ENCODE results near the gene MEI1. TPM values are rescaled to one million over a fixed set of nuclear protein-coding genes. Genes with fewer than 3 reads are reported as not detected.

The MEI1 gene
- total RNA-seq, 2 experiments from 2014 or later: 54.6 to 60.0 TPM

GRCh38 chr22:41844513-41844912 lies 145.2 kb downstream of the MEI1 start:
- Mint-ChIP-seq H3K27ac (no peak overlapping the region), H3K36me3 (ENCODE audit: low read depth) (peaks cover 25% of the 10 kb centered on the region), H3K27me3 (no peaks in the 10 kb centered on the region), H3K9me3 (no peaks in the 10 kb centered on the region), H3K4me3 (no peak overlapping the region), H3K4me1 (peaks cover 62% of the 10 kb centered on the region)
- DNase-seq: no peak
- POLR2A ChIA-PET: no interaction called here
- CTCF ChIA-PET: interaction anchor here (1.8 to 2.5 kb wide), 2 partner anchors 13 to 24 kb away, joined by 4 to 7 read pairs; no protein-coding TSS in a partner anchor

GRCh38 chr22:41845380-41846267 lies 146.3 kb downstream of the MEI1 start:
- Mint-ChIP-seq H3K4me1 (peaks cover 55% of the 10 kb centered on the region), H3K4me3 (no peak overlapping the region), H3K9me3 (no peaks in the 10 kb centered on the region), H3K27ac (no peak overlapping the region), H3K36me3 (ENCODE audit: low read depth) (peaks cover 18% of the 10 kb centered on the region), H3K27me3 (no peaks in the 10 kb centered on the region)
- DNase-seq: no peak
- CTCF ChIA-PET: interaction anchor here (1.1 to 1.5 kb wide), 4 partner anchors 12 to 148 kb away, joined by 3 to 5 read pairs (median 4); no protein-coding TSS in a partner anchor
- POLR2A ChIA-PET: no interaction called here

- Mint-ChIP-seq H3K4me3 (no peak overlapping the region), H3K4me1 (peaks cover 51% of the 10 kb centered on the region), H3K36me3 (ENCODE audit: low read depth) (peaks cover 18% of the 10 kb centered on the region), H3K27me3 (no peaks in the 10 kb centered on the region), H3K27ac (no peak overlapping the region), H3K9me3 (no peaks in the 10 kb centered on the region)
- ChIA-PET CTCF (interaction anchor here (0.5 to 1.5 kb wide), 7 partner anchors 9 to 625 kb away, joined by 3 to 5 read pairs (median 4); no protein-coding TSS in a partner anchor), POLR2A (no interaction called here)
- DNase-seq: no peak
These were observed 147.1 kb downstream of the MEI1 start for GRCh38 chr22:41846268-41846987.

GRCh38 chr22:41847300-41847699 lies 148.0 kb downstream of the MEI1 start:
- Mint-ChIP-seq H3K4me1 (peaks cover 46% of the 10 kb centered on the region), H3K4me3 (no peak overlapping the region), H3K36me3 (ENCODE audit: low read depth) (peaks cover 13% of the 10 kb centered on the region), H3K9me3 (no peaks in the 10 kb centered on the region), H3K27me3 (no peaks in the 10 kb centered on the region), H3K27ac (peak overlapping the region; percentile 1)
- CTCF ChIA-PET: interaction anchor here (0.7 to 1.4 kb wide), 5 partner anchors 8 to 180 kb away, joined by 3 to 5 read pairs (median 4); no protein-coding TSS in a partner anchor
- no peak for DNase-seq
- POLR2A ChIA-PET: no interaction called here

GRCh38 chr22:41848468-41848867 lies 149.2 kb downstream of the MEI1 start:
- CTCF ChIA-PET: no interaction called here
- Mint-ChIP-seq H3K4me3 (no peak overlapping the region), H3K36me3 (ENCODE audit: low read depth) (peaks cover 9% of the 10 kb centered on the region), H3K4me1 (peaks cover 41% of the 10 kb centered on the region), H3K27me3 (no peaks in the 10 kb centered on the region), H3K27ac (no peak overlapping the region), H3K9me3 (no peaks in the 10 kb centered on the region)
- DNase-seq: no peak
- POLR2A ChIA-PET: no interaction called here

Other genes with a start within 250 kb of the MEI1 start
- 10 to 100 TPM; 63.6 to 64.8 TPM for gene PHF5A, start 230.8 kb upstream of the MEI1 start, total RNA-seq
- gene ACO2, start 230.4 kb upstream of the MEI1 start, total RNA-seq: 10 to 100 TPM; 73.4 to 77.9 TPM
- 10 to 100 TPM; 29.1 to 30.1 TPM for gene POLR3H, start 155.0 kb upstream of the MEI1 start, total RNA-seq
- gene CSDC2, start 138.5 kb upstream of the MEI1 start, total RNA-seq: not detected
- 10 to 100 TPM; 33.7 to 39.7 TPM for gene PMM1, start 109.7 kb upstream of the MEI1 start, total RNA-seq
- 10 to 100 TPM; 30.8 to 32.5 TPM for gene DESI1, start 78.5 kb upstream of the MEI1 start, total RNA-seq
- gene XRCC6, start 78.2 kb upstream of the MEI1 start, total RNA-seq: 100 to 1,000 TPM; 283 TPM
- gene SNU13, start 10.6 kb upstream of the MEI1 start, total RNA-seq: 100 to 1,000 TPM; 171 to 178 TPM
- 10 to 100 TPM; 21.0 to 21.6 TPM for gene CCDC134, start 101.2 kb downstream of the MEI1 start, total RNA-seq
- 10 to 100 TPM; 92.4 to 95.7 TPM for gene SREBF2, start 133.6 kb downstream of the MEI1 start, total RNA-seq
- gene SHISA8, start 215.6 kb downstream of the MEI1 start, total RNA-seq: not detected
- gene TNFRSF13C, start 227.3 kb downstream of the MEI1 start, total RNA-seq: 1 to 10 TPM; 1.3 to 1.7 TPM
- gene CENPM, start 247.6 kb downstream of the MEI1 start, total RNA-seq: 10 to 100 TPM; 76.6 to 92.0 TPM